K562 (cell line): ENCODE results near the gene MYO18A. TPM values are rescaled to one million over a fixed set of nuclear protein-coding genes. Genes with fewer than 3 reads are reported as not detected.
A peak's percentile ranks its signal among the peaks of the same experiment; 100 is the strongest.

Experiments
- CHD7 ChIP-seq: fragments of 200-600 bp; sonication (generic); IDR thresholded peaks from one replicate; pipeline ENCODE4 v1.6.1; 2012; ENCODE audit warnings: mild to moderate bottlenecking, low read depth, low read length, inconsistent platforms
- CTBP1 ChIP-seq: fragments of 450-650 bp; IDR thresholded peaks from 2 replicates; pipeline ENCODE4 v1.6.1; 2016; ENCODE audit warnings: borderline replicate concordance
- CTCF ChIP-seq, 3 experiments: IDR thresholded peaks in 2 of 3; conservative IDR thresholded peaks in 1 of 3; 2 replicates each; pipeline ENCODE4 v1.5.1; 2011 to 2012; ENCODE audit warnings: low read length in 3 of 3, mild to moderate bottlenecking in 3 of 3, control low read depth in 2 of 3, improper control_type of control experiment in 1 of 3, inconsistent platforms in 1 of 3, low read depth in 1 of 3, mixed read lengths in 1 of 3, moderate library complexity in 1 of 3; ENCODE audit not compliant: insufficient read depth in 2 of 3
- GABPB1 ChIP-seq: sonication (generic); formaldehyde crosslinking; IDR thresholded peaks from 2 replicates; pipeline ENCODE4 v1.8.0; 2022; ENCODE audit warnings: mild to moderate bottlenecking, missing genetic modification reagents
- HDGF ChIP-seq: fragments of 450-650 bp; IDR thresholded peaks from 2 replicates; pipeline ENCODE4 v1.6.1; 2016
- MYC ChIP-seq, 2 experiments: fragments of 250-450 bp in 1 of 2; sonication (Bioruptor Pico) in 1 of 2; IDR thresholded peaks; 2 replicates each; pipeline versions ENCODE4 v1.5.1 to v1.6.1; 2012 to 2021; ENCODE audit warnings: low read depth in 2 of 2, borderline replicate concordance in 1 of 2, improper control_type of control experiment in 1 of 2, low read length in 1 of 2, mild to moderate bottlenecking in 1 of 2, moderate library complexity in 1 of 2
- PRMT5 ChIP-seq: sonication (generic); formaldehyde crosslinking; IDR thresholded peaks from 2 replicates; pipeline ENCODE4 v1.5.0; 2020; ENCODE audit warnings: missing genetic modification reagents
- RBM22 ChIP-seq: fragments of 200-400 bp; formaldehyde crosslinking; IDR thresholded peaks from 2 replicates; pipeline ENCODE4 v1.6.1; 2018; ENCODE audit warnings: low read length, low read depth; ENCODE audit not compliant: poor library complexity, severe bottlenecking
- ZNF41 ChIP-seq: fragments of 250-450 bp; sonication (Bioruptor Pico); conservative IDR thresholded peaks from 2 replicates; pipeline ENCODE4 v1.4.0; 2020; ENCODE audit warnings: mild to moderate bottlenecking
- polyA plus RNA-seq, 8 experiments: library from polyadenylated mRNA; depleted of rRNA in 4 of 8; stranded (reverse) in 5 of 8; unstranded in 3 of 8; fragments of >200 nt; fragmentation: Nextera tagmentation in 2 of 8; fragmentation: Illumina TruSeq in 1 of 8; extraction: Ambion mirVana in 2 of 8; extraction: Trizol in 1 of 8; gene quantifications; 2 replicates each; pipeline versions ENCODE4 v1.2.1 to v1.2.3, GENCODE V29; 2011 to 2014; ENCODE audit warnings: inconsistent platforms in 1 of 8, missing spikeins in 1 of 8
- total RNA-seq, 7 experiments: library from RNA; depleted of rRNA in 6 of 7; stranded (reverse); fragments of >200 nt in 6 of 7; fragmentation: Illumina TruSeq in 2 of 7; extraction: Trizol in 2 of 7; gene quantifications; 2 replicates each; pipeline versions ENCODE4 v1.2.1 to v1.2.3, GENCODE V29; 2011 to 2021; ENCODE audit warnings: low replicate concordance in 1 of 7
- TF ChIP-seq, protein P1 (sequence below): sonication (generic); formaldehyde crosslinking; IDR thresholded peaks from 2 replicates; pipeline ENCODE4 v1.8.1; 2023; ENCODE audit warnings: mild to moderate bottlenecking, missing genetic modification reagents

MYO18A gene
- total and polyA plus RNA-seq, 9 of the 15 experiments (the other 6 are each of a cell fraction or from before 2014, with no cell fraction given), result 2.5 to 65.4 (median 17.1) TPM

GRCh38 chr17:29116804-29117753 lies 63.1 kb downstream of the MYO18A start (continued):
- TF ChIP-seq, protein P1, sequence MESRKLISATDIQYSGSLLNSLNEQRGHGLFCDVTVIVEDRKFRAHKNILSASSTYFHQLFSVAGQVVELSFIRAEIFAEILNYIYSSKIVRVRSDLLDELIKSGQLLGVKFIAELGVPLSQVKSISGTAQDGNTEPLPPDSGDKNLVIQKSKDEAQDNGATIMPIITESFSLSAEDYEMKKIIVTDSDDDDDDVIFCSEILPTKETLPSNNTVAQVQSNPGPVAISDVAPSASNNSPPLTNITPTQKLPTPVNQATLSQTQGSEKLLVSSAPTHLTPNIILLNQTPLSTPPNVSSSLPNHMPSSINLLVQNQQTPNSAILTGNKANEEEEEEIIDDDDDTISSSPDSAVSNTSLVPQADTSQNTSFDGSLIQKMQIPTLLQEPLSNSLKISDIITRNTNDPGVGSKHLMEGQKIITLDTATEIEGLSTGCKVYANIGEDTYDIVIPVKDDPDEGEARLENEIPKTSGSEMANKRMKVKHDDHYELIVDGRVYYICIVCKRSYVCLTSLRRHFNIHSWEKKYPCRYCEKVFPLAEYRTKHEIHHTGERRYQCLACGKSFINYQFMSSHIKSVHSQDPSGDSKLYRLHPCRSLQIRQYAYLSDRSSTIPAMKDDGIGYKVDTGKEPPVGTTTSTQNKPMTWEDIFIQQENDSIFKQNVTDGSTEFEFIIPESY, result peak; percentile 61; the same call in 1 of the 2 replicates
- TF ChIP-seq CTCF (IDR thresholded peaks at IDR 0.05 in 2 of 3, conservative IDR thresholded peaks at IDR 0.05 in 1 of 3; ENCODE audit: insufficient read depth in 2 of 3, low read depth in 1 of 3, low read length in 3 of 3) (peak; percentile 86 to 98 (median 87)), CHD7 (no peak), GABPB1 (CRISPR knock-in tag) (no peak), RBM22 (peak; percentile 31), PRMT5 (CRISPR knock-in tag) (no peak), MYC (IDR thresholded peaks at IDR 0.05; ENCODE audit: low read depth, low read length) (0 out of 2 replicates have a peak, but pooled peaks have one; percentile 14), MYC (CRISPR knock-in tag; IDR thresholded peaks at IDR 0.05; ENCODE audit: borderline replicate concordance, low read depth) (no peak), ZNF41 (CRISPR knock-in tag) (no peak), CTBP1 (0 out of 2 replicates have a peak, but pooled peaks have one; percentile 49), HDGF (0 out of 2 replicates have a peak, but pooled peaks have one; percentile 34)
